GM12878 (cell line): Measurements from ENCODE around the gene KRTAP2-4. TPM values are rescaled to one million over a fixed set of nuclear protein-coding genes. Genes with fewer than 3 reads are reported as not detected.

Experiments used
- ATAC-seq: fragments of 200-7000 bp; cut with Tn5 transposase; 3 replicates; pipeline ENCODE4 v1.9.1; 2020; ENCODE audit warnings: mild to moderate bottlenecking, moderate library complexity
- Bru-seq: library from RNA; stranded (reverse); fragments of 400-500 nt; gene quantifications from one replicate; lab custom pipeline; 2021; lab: Mats Ljungman, UMichigan
- BruChase-seq, 2 experiments: library from RNA; stranded (reverse); fragments of 400-500 nt; gene quantifications; one replicate each; lab custom pipeline; 2021; lab: Mats Ljungman, UMichigan
- BruUV-seq: library from RNA; stranded (reverse); fragments of 400-500 nt; replicated peaks from 2 replicates; lab custom pipeline; 2021; lab: Mats Ljungman, UMichigan
- CTCF ChIA-PET: fragments of 300-600 bp; sonication (Branson Sonifier 250); formaldehyde crosslinking; extraction: SDS; loops from one replicate; lab custom pipeline; 2021; ENCODE audit warnings: inconsistent platforms; lab: Yijun Ruan, JAX
- POLR2A ChIA-PET: fragments of 350-600 bp; formaldehyde crosslinking; extraction: SDS; loops from one replicate; lab custom pipeline; 2021; ENCODE audit warnings: inconsistent platforms; lab: Charles Lee
- RAD21 ChIA-PET: fragments of 300-600 bp; sonication (Branson Sonifier 250); formaldehyde crosslinking; loops from one replicate; lab custom pipeline; 2023; ENCODE audit warnings: antibody characterized with exemption; ENCODE audit not compliant: unreplicated experiment; lab: Charles Lee
- SMC1A ChIA-PET: fragments of 300-600 bp; sonication (Branson Sonifier 250); formaldehyde crosslinking; loops from one replicate; lab custom pipeline; 2023; ENCODE audit not compliant: unreplicated experiment, uncharacterized antibody; lab: Charles Lee
- DNase-seq: peaks from one replicate; pipeline ENCODE4 v3.0.0-alpha.2; 2011; ENCODE audit warnings: low read depth, low spot score
- FAIRE-seq: peaks from 3 replicates; lab custom pipeline; 2011; peaks lifted over from hg19 to GRCh38; lab: Jason Lieb, UNC
- H2AFZ ChIP-seq: 2 replicates; pipeline ENCODE4 v1.6.0; 2011; ENCODE audit warnings: low read depth, low read length, control low read depth; ENCODE audit not compliant: control insufficient read depth
- H3K27ac ChIP-seq: 2 replicates; pipeline ENCODE4 v1.5.1; 2011; ENCODE audit warnings: control low read depth; ENCODE audit not compliant: control insufficient read depth, insufficient read depth
- H3K27me3 ChIP-seq, 2 experiments: replicated peaks in 1 of 2; 2 replicates each; pipeline versions ENCODE4 v1.6.0 to v1.6.1; 2011; ENCODE audit warnings: low read length in 1 of 2; ENCODE audit not compliant: control insufficient read depth in 2 of 2, insufficient read depth in 2 of 2
- H3K36me3 ChIP-seq, 2 experiments: 2 replicates each; pipeline ENCODE4 v1.5.1; 2011; ENCODE audit warnings: low read length in 1 of 2; ENCODE audit not compliant: control insufficient read depth in 2 of 2, insufficient read depth in 2 of 2
- H3K4me1 ChIP-seq: 2 replicates; pipeline ENCODE4 v1.6.1; 2011; ENCODE audit warnings: mild to moderate bottlenecking, low read length, moderate library complexity, mixed read lengths; ENCODE audit not compliant: control insufficient read depth, insufficient read depth
- H3K4me2 ChIP-seq: 2 replicates; pipeline ENCODE4 v1.6.0; 2011; ENCODE audit warnings: control low read depth; ENCODE audit not compliant: control insufficient read depth, insufficient read depth
- H3K4me3 ChIP-seq: fragments of 200-600 bp; sonication (generic); 2 replicates; pipeline ENCODE4 v1.5.1; 2016
- H3K79me2 ChIP-seq: 2 replicates; pipeline ENCODE4 v1.6.0; 2011; ENCODE audit warnings: low read length; ENCODE audit not compliant: control insufficient read depth, insufficient read depth
- H3K9ac ChIP-seq: 2 replicates; pipeline ENCODE4 v1.8.0; 2011; ENCODE audit warnings: low read length, control low read depth, mixed read lengths; ENCODE audit not compliant: control insufficient read depth, insufficient read depth
- H3K9me3 ChIP-seq: replicated peaks from 3 replicates; pipeline ENCODE4 v1.5.1; 2011; ENCODE audit warnings: mild to moderate bottlenecking, low read length; ENCODE audit not compliant: control insufficient read depth, insufficient read depth
- H4K20me1 ChIP-seq: 2 replicates; pipeline ENCODE4 v1.6.0; 2011; ENCODE audit not compliant: control insufficient read depth, insufficient read depth
- CREB1 ChIP-seq: IDR thresholded peaks from 2 replicates; pipeline ENCODE4 v1.6.1; 2012; ENCODE audit warnings: low read depth, mild to moderate bottlenecking, inconsistent platforms
- IRF4 ChIP-seq: IDR thresholded peaks from 2 replicates; pipeline ENCODE4 v1.6.1; 2011; ENCODE audit warnings: low read depth, low read length
- MYC ChIP-seq: IDR thresholded peaks from 2 replicates; pipeline ENCODE4 v1.6.1; 2011; ENCODE audit warnings: mild to moderate bottlenecking, low read length, moderate library complexity, inconsistent platforms; ENCODE audit not compliant: insufficient read depth, insufficient replicate concordance, insufficient read length, severe bottlenecking
- POLR2AphosphoS5 ChIP-seq: IDR thresholded peaks from 2 replicates; pipeline ENCODE4 v1.6.1; 2011; ENCODE audit warnings: mild to moderate bottlenecking, low read length, inconsistent platforms
- STAT1 ChIP-seq: fragments of 450-650 bp; conservative IDR thresholded peaks from 2 replicates; pipeline ENCODE4 v1.6.1; 2014; ENCODE audit warnings: antibody characterized with exemption, mild to moderate bottlenecking
- WGBS: methylation state at CpG from one replicate; pipeline ENCODE4 v1.1.6; 2016; ENCODE audit warnings: low lambda C conversion rate; ENCODE audit not compliant: insufficient replicate concordance, insufficient coverage; ENCODE audit errors: missing lambda C conversion rate; 5-methylcytosine and 5-hydroxymethylcytosine counted together
- in situ Hi-C: fragments of 300-500 bp; cut with MboI; formaldehyde crosslinking; loops from 9 replicates; pipeline ENCODE4 v1.14.3; 2018; ENCODE audit warnings: mixed read lengths
- intact Hi-C: fragments of 100-400 bp; cut with micrococcal nuclease; formaldehyde crosslinking; loops from one replicate; pipeline ENCODE4 v1.14.2; 2022; ENCODE audit not compliant: unreplicated experiment
- long read RNA-seq, 2 experiments: library from polyadenylated mRNA; unstranded; transcript quantifications; one replicate each; pipeline ENCODE4 v2.0.0, GENCODE V29; 2019 to 2020
- polyA minus RNA-seq, 3 experiments: library from RNA; depleted of rRNA, polyadenylated mRNA; stranded (reverse); fragments of >200 nt; gene quantifications; 2 replicates each; pipeline ENCODE4 v1.2.3, GENCODE V29; 2011
- polyA plus RNA-seq, 11 experiments: library from polyadenylated mRNA; depleted of rRNA in 4 of 11; unstranded in 6 of 11; stranded (reverse) in 5 of 11; fragments of >200 nt; fragmentation: Nextera tagmentation in 4 of 11; fragmentation: Illumina TruSeq in 1 of 11; extraction: Ambion mirVana in 4 of 11; extraction: Trizol in 1 of 11; gene quantifications; 1 replicate in 1 of 11; 2 replicates in 10 of 11; pipeline versions ENCODE4 v1.2.1 to v1.2.3, GENCODE V29; 2011 to 2016; ENCODE audit warnings: inconsistent platforms in 2 of 11, missing spikeins in 2 of 11, low read depth in 1 of 11
- total RNA-seq, 4 experiments: library from RNA; depleted of rRNA in 3 of 4; stranded (reverse); fragments of >200 nt in 3 of 4; fragmentation: Illumina TruSeq in 1 of 4; extraction: Trizol in 1 of 4; gene quantifications; 2 replicates each; pipeline versions ENCODE4 v1.2.1 to v1.2.3, GENCODE V29; 2013 to 2021
- TF ChIP-seq, protein P1 (sequence below): fragments of 450-650 bp; IDR thresholded peaks from 2 replicates; pipeline ENCODE4 v1.6.1; 2017; ENCODE audit warnings: mild to moderate bottlenecking, low read depth, inconsistent platforms; ENCODE audit not compliant: poor library complexity, severe bottlenecking
- TF ChIP-seq, protein P2 (sequence below): IDR thresholded peaks from 2 replicates; pipeline ENCODE4 v1.6.1; 2011; ENCODE audit warnings: low read depth, low read length, improper control_type of control experiment, borderline replicate concordance
- TF ChIP-seq, protein P3 (sequence below): IDR thresholded peaks from 2 replicates; pipeline ENCODE4 v1.6.1; 2012; ENCODE audit warnings: low read length, inconsistent platforms
- TF ChIP-seq, protein P4 (sequence below): fragments of 450-650 bp; formaldehyde crosslinking; IDR thresholded peaks from 2 replicates; pipeline ENCODE4 v1.5.0; 2022; ENCODE audit warnings: mild to moderate bottlenecking, missing genetic modification characterization

Gene KRTAP2-4, protein sequence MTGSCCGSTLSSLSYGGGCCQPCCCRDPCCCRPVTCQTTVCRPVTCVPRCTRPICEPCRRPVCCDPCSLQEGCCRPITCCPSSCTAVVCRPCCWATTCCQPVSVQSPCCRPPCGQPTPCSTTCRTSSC
- not detected in 2 replicates for total RNA-seq (2013; cell fraction: nucleolus; rRNA removed)
- total RNA-seq (2014; rRNA removed) (not detected in 2 replicates), total RNA-seq (2014; rRNA removed; fragmentation: Illumina TruSeq; extraction: Trizol) (not detected in 2 replicates), total RNA-seq (2021) (not detected in 2 replicates), polyA plus RNA-seq (2011; rRNA removed) (not detected in 2 replicates), polyA plus RNA-seq (2014; fragmentation: Illumina TruSeq; extraction: Trizol) (not detected in 2 replicates), polyA plus RNA-seq (2014; fragmentation: Nextera tagmentation; extraction: Ambion mirVana) (not detected), polyA plus RNA-seq (2014; rRNA removed) (not detected in 2 replicates), polyA plus RNA-seq (2016; fragmentation: Nextera tagmentation; extraction: Ambion mirVana) (not detected), polyA minus RNA-seq (2011; rRNA and poly(A)+ RNA removed) (not detected in 2 replicates), Bru-seq, nascent RNA (not detected), BruChase-seq, experiment 1, labeled RNA remaining after a 6-hour chase (not detected), BruChase-seq, experiment 2, labeled RNA remaining after a 2-hour chase (not detected)
- not detected for polyA plus RNA-seq (2011; ENCODE audit: low read depth)
- not detected in 2 replicates for polyA plus RNA-seq (2011; cell fraction: cytosol; rRNA removed)
- polyA plus RNA-seq (2011; cell fraction: nucleus; rRNA removed) = not detected in 2 replicates
- not detected in 2 replicates for polyA plus RNA-seq (2012)
- polyA minus RNA-seq (2011; cell fraction: cytosol; rRNA and poly(A)+ RNA removed) = not detected in 2 replicates
- not detected in 2 replicates for polyA minus RNA-seq (2011; cell fraction: nucleus; rRNA and poly(A)+ RNA removed)
- long read RNA-seq, experiment 1 = 0 reads
- long read RNA-seq, experiment 2 = 0 reads

DNA sequence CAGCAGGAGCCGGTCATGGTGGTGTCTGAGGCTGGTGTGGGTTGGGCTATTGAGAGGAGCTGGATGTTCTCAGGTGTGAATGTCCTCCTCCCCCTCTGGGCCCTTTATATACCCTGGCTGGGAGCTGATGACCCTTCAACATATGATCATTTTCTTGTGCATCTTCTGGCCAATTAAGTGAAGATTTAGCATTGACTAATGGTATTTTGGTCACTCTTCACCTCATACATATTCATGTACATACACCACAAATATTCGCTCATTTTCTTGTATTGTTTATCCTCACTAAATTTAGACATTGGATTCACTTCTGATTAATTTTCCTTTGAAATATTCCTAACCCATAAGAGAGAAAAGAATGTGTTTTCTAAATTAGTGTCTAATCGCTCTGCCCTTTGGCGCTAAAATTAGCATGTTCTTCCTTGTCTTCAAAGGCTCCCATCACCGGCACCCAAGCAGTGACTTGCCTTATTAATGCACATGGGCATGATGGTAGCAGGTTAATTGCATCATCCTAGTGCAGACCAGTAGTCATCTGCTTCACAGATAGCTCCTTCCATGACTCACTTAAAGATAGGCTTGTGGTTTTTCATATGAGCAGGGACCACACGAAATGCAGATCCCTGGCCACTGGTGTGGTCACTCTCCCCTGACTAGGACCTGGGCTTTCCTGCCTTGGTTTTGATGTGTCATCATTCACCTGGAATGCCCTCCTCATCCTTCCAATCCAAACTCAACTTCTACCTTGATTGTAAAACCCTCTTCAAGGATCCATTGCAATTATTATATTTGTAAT lies at the start of gene KRTAP2-4:
KRTAP2-4 (minus strand) TSS at position 51 of the 796 bp plus-strand sequence; CDS start at position 17, 34 bp downstream.
- Histone ChIP-seq H4K20me1 (no peaks in the 10 kb centered on the region), H3K79me2 (no peaks in the 10 kb centered on the region), H3K4me1 (no peaks in the 10 kb centered on the region), H3K36me3 (no peaks in the 10 kb centered on the region), H3K4me3 (no peak within 1 kb of the TSS), H3K9ac (no peak within 1 kb of the TSS), H3K27ac (no peak within 1 kb of the TSS), H3K4me2 (no peak within 1 kb of the TSS), H3K9me3 (no peaks in the 10 kb centered on the region), H3K27me3 (no peaks in the 10 kb centered on the region; a peak in 2 of 4 replicates), H2AFZ (no peak within 1 kb of the TSS)
- RAD21 ChIA-PET = no interaction called here
- in situ Hi-C loops = no loop called here
- ATAC-seq (no peak), FAIRE-seq (no peak), DNase-seq (no peak)
- POLR2A ChIA-PET = no interaction called here
- no TSS peak for BruUV-seq
- CTCF ChIA-PET = no interaction called here
- WGBS = 56% methylated on average over 6 of the region's 6 CpGs
- SMC1A ChIA-PET = no interaction called here
- intact Hi-C loops = no loop called here
- TF ChIP-seq, protein P1, sequence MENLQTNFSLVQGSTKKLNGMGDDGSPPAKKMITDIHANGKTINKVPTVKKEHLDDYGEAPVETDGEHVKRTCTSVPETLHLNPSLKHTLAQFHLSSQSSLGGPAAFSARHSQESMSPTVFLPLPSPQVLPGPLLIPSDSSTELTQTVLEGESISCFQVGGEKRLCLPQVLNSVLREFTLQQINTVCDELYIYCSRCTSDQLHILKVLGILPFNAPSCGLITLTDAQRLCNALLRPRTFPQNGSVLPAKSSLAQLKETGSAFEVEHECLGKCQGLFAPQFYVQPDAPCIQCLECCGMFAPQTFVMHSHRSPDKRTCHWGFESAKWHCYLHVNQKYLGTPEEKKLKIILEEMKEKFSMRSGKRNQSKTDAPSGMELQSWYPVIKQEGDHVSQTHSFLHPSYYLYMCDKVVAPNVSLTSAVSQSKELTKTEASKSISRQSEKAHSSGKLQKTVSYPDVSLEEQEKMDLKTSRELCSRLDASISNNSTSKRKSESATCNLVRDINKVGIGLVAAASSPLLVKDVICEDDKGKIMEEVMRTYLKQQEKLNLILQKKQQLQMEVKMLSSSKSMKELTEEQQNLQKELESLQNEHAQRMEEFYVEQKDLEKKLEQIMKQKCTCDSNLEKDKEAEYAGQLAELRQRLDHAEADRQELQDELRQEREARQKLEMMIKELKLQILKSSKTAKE = no peak
- TF ChIP-seq POLR2AphosphoS5 = no peak
- TF ChIP-seq, protein P2, sequence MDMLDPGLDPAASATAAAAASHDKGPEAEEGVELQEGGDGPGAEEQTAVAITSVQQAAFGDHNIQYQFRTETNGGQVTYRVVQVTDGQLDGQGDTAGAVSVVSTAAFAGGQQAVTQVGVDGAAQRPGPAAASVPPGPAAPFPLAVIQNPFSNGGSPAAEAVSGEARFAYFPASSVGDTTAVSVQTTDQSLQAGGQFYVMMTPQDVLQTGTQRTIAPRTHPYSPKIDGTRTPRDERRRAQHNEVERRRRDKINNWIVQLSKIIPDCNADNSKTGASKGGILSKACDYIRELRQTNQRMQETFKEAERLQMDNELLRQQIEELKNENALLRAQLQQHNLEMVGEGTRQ = no peak
- TF ChIP-seq STAT1 = no peak
- no peak for TF ChIP-seq CREB1
- TF ChIP-seq, protein P3, sequence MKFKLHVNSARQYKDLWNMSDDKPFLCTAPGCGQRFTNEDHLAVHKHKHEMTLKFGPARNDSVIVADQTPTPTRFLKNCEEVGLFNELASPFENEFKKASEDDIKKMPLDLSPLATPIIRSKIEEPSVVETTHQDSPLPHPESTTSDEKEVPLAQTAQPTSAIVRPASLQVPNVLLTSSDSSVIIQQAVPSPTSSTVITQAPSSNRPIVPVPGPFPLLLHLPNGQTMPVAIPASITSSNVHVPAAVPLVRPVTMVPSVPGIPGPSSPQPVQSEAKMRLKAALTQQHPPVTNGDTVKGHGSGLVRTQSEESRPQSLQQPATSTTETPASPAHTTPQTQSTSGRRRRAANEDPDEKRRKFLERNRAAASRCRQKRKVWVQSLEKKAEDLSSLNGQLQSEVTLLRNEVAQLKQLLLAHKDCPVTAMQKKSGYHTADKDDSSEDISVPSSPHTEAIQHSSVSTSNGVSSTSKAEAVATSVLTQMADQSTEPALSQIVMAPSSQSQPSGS = no peak
- TF ChIP-seq, protein P4, sequence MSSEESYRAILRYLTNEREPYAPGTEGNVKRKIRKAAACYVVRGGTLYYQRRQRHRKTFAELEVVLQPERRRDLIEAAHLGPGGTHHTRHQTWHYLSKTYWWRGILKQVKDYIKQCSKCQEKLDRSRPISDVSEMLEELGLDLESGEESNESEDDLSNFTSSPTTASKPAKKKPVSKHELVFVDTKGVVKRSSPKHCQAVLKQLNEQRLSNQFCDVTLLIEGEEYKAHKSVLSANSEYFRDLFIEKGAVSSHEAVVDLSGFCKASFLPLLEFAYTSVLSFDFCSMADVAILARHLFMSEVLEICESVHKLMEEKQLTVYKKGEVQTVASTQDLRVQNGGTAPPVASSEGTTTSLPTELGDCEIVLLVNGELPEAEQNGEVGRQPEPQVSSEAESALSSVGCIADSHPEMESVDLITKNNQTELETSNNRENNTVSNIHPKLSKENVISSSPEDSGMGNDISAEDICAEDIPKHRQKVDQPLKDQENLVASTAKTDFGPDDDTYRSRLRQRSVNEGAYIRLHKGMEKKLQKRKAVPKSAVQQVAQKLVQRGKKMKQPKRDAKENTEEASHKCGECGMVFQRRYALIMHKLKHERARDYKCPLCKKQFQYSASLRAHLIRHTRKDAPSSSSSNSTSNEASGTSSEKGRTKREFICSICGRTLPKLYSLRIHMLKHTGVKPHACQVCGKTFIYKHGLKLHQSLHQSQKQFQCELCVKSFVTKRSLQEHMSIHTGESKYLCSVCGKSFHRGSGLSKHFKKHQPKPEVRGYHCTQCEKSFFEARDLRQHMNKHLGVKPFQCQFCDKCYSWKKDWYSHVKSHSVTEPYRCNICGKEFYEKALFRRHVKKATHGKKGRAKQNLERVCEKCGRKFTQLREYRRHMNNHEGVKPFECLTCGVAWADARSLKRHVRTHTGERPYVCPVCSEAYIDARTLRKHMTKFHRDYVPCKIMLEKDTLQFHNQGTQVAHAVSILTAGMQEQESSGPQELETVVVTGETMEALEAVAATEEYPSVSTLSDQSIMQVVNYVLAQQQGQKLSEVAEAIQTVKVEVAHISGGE (CRISPR knock-in tag) = no peak
- no peak for TF ChIP-seq MYC
- TF ChIP-seq IRF4 = no peak
